GM19395 (cell line): ENCODE results near the gene TOGARAM2.
"Not testable (repeated sequence)": the region's sequence is repeated elsewhere in the genome, so short reads cannot be mapped to it uniquely, and the experiment has no call there.

Experiments
- ATAC-seq: cut with Tn5 transposase; IDR thresholded peaks from one replicate; pipeline ENCODE4 v1.9.1; 2021; ENCODE audit warnings: mild to moderate bottlenecking, moderate library complexity; ENCODE audit not compliant: unreplicated experiment

TOGARAM2 gene

GRCh38 chr2:29071032-29071975 is 90.2 kb downstream of the TOGARAM2 start:
- ATAC-seq = no peak

- no peak for ATAC-seq
Observed at GRCh38 chr2:29072251-29072650, 91.2 kb downstream of the TOGARAM2 start.

- no peak for ATAC-seq
Observed at GRCh38 chr2:29072971-29073725, 92.0 kb downstream of the TOGARAM2 start.

GRCh38 chr2:29073933-29074332 is 92.8 kb downstream of the TOGARAM2 start:
- no peak for ATAC-seq

- no peak for ATAC-seq
Observed at GRCh38 chr2:29074411-29074810, 93.3 kb downstream of the TOGARAM2 start, which contains the start of gene PCARE. Gene PCARE (minus strand): TSS chr2:29074523. CDS start chr2:29074261, 262 bp downstream.

- ATAC-seq = no peak
Observed at GRCh38 chr2:29075894-29076705, 95.0 kb downstream of the TOGARAM2 start.

- ATAC-seq = no peak
Observed at GRCh38 chr2:29079887-29080286, 98.8 kb downstream of the TOGARAM2 start.

GRCh38 chr2:29080886-29081743 is 100.0 kb downstream of the TOGARAM2 start:
- ATAC-seq = no peak

GRCh38 chr2:29082804-29083495 is 101.9 kb downstream of the TOGARAM2 start:
- peak; percentile 72 for ATAC-seq

- ATAC-seq = no peak
Observed at GRCh38 chr2:29084554-29084953, 103.5 kb downstream of the TOGARAM2 start.

GRCh38 chr2:29090311-29090710 is 109.2 kb downstream of the TOGARAM2 start:
- not testable (repeated sequence) for ATAC-seq

- no peak for ATAC-seq
Observed at GRCh38 chr2:29096969-29097368, 115.9 kb downstream of the TOGARAM2 start.

- ATAC-seq = no peak
Observed at GRCh38 chr2:29097569-29097968, 116.5 kb downstream of the TOGARAM2 start.

GRCh38 chr2:29100564-29100963 is 119.5 kb downstream of the TOGARAM2 start:
- no peak for ATAC-seq
